NCI-H2196 (cell line): ENCODE data around the gene CPAMD8.
A peak's percentile ranks its signal among the peaks of the same experiment; 100 is the strongest.

Experiments used
- DNase-seq: peaks from one replicate; lab custom pipeline; 2025; ENCODE audit not compliant: unreplicated experiment; lab: John Stamatoyannopoulos, UW

Gene CPAMD8

DNA sequence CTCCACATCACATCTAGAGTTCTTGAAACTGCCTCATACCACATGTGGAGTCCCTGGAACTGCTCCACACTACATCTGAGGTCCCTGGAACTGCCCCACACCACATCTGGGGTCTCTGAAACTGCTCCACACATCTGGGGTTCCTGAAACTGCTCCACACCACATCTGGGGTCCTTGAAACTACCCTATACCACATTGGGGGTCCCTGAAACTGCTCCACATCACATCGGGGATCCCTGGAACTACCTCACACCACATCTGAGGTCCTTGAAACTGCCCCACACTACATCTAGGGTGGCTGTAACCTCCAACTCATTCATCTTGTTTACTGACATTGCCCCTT lies 104.0 kb downstream of the CPAMD8 start:
- no peak for DNase-seq

DNA sequence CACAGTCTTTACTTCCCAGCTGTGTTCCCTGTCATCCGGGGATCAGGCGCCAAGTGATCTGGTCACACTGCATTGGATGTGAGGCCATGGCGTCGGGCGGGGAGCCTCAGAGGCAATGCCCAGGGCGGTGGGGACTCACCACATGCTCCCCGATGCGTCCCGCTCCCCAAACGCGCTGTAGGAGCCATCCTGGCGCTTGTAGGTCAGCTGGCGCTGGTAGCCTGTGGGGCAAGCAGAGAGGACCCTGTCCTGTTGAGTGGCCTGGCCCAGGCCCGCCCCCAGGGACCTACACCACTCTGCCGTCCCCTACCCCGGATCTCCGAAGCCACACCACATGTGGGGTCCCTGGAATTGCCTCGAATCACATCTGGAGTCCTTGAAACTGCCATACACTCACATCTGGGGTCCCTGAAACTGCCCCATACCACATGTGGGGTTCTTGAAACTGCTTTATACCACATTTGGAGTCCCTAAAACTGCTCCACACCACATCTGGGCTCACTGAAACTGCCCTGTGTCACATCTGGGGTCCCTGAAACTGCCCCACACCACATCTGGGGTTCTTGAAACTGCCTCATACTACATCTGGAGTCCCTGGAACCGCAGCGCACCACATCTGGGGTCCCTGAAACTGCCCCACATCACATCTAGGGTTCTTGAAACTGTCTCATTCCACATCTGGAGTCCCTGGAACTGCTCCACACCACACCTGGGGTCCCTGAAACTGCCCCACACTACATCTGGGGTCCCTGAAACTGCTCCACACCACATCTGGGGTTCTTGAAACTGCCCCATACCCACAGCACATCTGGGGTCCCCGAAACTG lies 104.6 kb downstream of the CPAMD8 start:
- DNase-seq: no peak

DNA sequence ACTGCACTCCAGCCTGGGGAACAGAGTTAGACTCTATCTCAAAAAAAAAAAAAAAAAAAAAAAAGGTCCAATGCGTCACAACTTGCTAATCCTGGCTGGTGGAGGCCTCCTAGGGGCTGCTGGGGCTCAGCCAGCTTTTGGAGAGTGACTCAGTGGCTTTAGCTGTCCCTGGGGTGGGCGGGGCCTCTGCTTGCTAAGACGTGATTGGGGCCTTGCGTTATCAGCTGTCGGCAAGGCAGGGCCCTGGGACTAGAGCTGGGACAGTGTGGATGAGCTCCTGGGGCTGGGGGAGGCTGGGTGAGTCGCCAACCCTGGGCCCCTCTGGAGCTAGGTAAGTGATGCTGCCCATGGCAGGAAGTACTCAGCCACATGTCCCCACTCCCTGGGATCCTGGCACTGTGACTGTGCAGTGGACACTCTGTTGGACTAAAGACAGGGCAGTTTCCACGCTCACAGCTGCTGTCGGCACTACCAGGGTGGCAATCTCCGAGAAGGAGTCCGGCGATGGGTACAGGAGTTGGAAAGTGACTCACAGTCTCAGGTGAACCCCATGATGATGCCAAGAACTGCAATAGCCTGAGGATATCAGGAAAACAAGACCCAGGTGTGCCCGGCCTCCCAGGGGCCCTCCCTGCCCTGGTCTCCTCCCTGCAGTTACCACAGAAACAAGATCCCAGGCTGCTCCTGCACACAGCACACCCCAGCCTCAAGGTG lies 105.6 kb downstream of the CPAMD8 start:
- no peak for DNase-seq

GRCh38 chr19:16919496-16919895 lies 107.1 kb downstream of the CPAMD8 start:
- DNase-seq: no peak

DNA sequence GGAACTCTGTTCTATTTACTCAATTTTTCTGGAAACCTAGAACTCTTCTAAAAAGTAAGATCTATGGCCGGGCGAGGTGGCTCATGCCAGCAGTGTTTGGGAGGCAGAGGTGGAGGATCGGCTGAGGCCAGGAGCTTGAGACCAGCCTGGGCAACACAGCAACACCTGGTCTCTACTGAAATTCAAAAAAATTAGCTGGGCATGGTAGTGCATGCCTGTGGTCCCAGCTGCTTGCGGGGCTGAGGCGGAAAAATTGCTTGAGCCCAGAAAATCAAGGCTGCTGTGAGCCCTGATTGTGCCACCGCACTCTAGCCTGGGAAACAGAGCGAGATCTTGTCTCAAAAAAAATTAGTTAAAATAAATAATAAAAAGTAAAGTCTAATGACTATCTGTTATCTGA lies 109.2 kb downstream of the CPAMD8 start:
- no peak for DNase-seq

DNA sequence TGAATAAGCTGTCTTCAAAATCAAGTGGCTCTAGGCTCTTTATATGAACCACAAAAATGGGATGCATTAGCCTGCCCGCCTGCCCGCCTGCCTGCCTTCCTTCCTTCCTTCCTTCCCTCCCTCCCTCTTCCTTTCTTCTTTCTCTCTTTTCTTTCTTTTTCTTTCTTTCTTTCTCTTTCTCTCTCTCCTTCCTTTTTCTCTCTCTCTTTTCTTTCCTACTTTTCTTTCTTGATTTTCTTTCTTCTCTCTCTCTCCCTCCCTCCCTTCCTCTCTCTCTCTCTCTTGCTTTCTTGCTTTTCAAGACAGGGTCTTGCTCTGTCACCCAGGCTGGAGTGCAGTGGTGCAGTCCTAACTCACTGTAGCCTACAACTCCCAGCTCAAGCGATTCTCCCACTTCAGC lies 110.9 kb downstream of the CPAMD8 start:
- no peak for DNase-seq

DNA sequence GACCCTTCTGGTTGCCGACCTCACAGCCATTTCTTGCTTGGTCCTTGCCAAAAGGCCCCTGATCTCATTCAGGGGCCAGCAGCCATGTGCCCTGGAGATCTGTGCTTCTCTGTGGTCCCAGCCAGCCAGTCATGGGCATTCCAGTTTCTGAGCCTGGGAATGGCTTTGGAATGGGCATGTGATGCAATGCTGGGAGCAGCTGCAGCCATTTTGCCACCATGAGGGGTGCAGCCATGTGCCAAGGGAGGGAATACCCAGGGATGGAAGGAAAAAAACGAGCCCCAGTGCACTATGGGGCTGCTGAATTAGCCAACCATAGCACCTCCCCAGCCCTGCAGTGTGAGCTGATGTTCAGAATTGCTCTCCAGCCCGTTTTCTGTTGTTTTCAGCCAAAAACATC lies 111.5 kb downstream of the CPAMD8 start:
- DNase-seq: no peak

DNA sequence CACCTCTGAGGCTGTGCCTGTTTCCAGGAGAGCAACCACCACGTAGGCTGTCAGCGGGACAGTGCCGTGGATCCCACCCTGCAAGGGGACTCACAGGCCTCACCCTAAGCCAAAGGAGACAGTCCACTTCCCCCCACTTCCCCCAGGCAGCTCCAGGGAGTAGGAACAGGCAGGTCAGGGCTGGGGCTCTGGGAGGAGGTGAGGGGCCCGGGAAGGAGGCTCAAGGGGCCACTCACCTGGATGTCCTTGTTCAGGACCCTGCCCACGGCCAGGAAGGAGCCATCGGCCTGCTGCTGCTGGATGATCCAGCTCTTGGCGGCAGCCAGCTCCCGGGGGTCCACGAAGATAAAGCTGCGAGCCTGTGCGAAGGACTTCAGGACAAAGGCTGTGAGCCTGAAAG lies 112.2 kb downstream of the CPAMD8 start:
- no peak for DNase-seq

DNA sequence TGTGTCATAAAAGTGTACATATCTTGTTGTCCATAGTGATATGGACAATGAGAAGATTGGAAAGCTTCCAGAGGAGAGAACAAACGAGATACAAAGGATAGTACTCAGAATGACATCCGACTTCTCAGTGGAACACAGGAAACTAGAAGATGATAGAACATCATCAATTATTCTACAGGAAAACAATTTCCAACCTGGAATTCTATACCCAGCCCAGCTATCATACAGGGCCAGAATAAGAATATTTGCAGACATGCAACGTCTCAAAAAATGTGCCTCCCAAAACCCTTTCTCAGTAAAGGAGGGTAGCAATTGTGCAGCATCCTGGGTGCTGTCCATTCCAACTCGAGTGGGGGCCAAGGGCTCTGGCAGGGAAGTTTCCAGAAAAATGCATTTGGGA lies 113.8 kb downstream of the CPAMD8 start:
- no peak for DNase-seq

- DNase-seq: no peak
Observed at GRCh38 chr19:16911046-16911445, 115.6 kb downstream of the CPAMD8 start.

GRCh38 chr19:16908759-16909158 lies 117.9 kb downstream of the CPAMD8 start:
- DNase-seq: no peak

DNA sequence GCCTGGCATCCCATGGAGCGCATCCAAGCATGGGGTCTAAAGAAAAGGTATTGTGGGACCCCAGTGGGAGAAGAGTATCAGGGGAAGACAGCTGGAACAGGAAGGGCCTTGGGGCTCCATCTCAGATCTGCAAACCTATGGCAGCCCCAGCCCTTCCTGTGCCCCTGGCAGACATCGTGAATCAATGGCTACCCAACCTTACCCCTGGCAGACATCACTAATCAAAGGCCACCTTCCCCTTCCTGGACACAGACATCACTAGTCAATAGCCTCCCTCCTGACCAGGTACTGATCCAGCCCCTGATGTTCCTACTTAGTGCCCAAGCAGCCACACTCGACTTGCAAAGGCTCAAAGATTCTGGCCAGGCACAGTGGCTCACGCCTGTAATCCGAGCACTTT lies 122.0 kb downstream of the CPAMD8 start:
- DNase-seq: no peak

GRCh38 chr19:16903347-16903746 lies 123.3 kb downstream of the CPAMD8 start:
- DNase-seq: no peak

- DNase-seq: no peak
Observed at GRCh38 chr19:16902545-16902944, 124.1 kb downstream of the CPAMD8 start.

DNA sequence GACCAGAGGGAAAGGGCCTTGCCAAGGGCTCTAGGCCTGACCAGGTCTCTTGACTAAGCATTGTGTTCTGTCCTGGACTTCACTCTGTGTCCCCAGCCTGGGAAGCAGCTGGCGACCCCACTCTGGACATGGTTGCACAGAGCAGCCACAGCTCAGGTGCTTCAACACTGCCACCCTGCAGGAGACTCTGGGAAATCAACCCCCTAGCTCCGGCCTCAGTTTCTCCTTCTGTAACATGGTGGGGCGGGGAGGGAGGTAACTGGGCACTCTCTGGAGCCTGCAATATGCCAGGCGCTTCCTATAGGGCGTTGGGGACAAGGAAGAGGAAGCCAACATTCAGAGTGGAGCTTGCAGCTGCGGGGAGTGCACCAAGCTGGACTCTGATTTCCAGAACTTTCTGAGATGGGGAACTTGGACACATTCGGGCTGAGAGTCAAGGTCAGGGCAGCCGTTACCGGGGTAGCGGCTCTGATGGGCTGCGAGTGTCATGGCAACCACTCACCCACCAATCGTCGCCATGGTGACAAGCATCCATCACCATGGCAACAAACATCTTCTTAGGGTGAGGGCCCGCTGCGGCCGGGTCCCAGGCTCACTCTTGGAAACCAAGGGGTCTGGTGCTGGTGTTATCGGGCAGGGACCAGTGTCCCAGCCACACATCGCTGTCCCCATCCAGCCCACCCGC lies 125.0 kb downstream of the CPAMD8 start:
- DNase-seq: peak; percentile 8

GRCh38 chr19:16899566-16900075 lies 127.0 kb downstream of the CPAMD8 start:
- DNase-seq: no peak

DNA sequence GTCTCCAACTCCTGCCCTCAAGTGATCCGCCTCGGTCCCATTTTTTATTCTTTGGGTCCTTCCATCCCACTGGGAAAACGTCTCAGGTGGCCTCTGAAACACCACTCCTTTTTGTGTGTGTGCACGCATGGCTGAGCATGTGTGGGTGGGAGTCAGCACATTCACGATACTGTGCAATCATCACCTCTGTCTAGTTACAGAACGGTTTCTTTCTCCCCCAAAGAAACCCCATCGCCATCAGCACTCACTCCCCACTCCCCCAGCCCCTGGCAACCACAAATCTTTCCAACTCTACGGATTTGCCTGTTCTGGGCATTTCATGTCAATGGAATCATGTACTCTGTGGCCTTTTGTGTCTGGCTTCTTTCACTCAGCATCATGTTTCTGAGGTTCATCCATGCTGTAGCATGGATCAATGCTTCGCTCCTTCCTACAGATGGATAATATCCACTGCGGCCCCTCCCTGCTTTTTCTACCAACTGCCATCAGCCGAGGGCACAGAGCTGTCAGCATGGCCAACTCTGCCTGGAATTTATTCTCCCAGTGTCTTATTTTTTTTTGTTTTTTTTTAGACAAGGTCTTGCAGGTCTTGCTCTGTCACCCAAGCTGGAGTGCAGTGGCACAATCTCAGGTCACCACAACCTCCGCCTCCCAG lies 128.1 kb downstream of the CPAMD8 start:
- no peak for DNase-seq

DNA sequence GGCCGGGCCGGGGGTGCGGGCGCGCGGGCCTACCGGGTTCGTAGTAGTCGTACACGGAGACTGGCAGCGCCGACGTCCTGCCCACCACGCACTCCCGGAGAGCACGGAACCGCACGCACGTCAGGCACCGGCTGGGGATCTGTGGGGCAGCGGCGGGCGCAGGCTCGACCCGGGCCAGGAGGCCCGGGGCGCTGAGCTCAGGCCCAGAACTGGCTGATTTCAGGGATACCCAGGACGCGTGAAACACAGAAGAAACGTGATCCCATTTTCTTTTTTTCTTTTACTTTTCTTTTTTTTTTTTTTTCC lies 128.8 kb downstream of the CPAMD8 start:
- no peak for DNase-seq

DNA sequence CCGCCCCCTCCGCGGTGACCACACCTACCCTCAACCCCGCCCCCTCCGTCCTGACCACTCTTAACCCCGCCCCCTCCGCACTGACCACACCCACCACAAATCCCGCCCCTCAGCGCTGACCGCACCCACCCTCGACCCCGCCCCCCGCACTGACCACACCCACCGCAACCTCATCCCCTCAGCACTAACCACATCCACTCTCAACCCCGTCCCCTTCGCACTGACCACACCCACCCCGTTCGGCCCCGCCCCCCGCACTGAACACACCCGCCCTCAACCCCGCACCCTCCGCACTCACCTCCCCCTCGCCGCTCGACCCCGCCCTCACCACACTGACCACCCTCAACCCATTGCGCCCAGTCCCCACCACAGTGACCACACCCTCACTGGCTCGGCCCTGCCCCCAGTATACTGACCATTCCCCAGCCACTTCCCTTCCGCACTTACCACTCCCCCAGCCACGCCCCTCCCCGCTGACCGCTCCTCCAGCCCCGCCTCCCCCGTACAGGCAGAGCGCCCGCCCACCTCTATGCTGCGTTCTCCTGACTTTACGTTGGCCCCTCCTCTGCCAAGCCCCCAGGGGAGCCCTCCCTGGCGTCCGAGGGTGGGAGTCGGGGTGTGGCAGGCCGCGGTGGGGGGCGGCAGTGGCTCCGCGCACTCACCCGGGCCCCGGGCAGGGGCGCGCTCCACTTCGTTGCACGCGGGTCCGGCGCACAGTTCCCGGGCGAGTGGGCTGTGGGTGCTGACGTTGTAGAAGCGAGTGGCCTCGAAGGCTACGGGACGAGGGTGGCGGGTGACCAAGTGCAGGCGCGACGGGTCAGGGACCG lies 129.4 kb downstream of the CPAMD8 start:
- DNase-seq: peak; percentile 92

DNA sequence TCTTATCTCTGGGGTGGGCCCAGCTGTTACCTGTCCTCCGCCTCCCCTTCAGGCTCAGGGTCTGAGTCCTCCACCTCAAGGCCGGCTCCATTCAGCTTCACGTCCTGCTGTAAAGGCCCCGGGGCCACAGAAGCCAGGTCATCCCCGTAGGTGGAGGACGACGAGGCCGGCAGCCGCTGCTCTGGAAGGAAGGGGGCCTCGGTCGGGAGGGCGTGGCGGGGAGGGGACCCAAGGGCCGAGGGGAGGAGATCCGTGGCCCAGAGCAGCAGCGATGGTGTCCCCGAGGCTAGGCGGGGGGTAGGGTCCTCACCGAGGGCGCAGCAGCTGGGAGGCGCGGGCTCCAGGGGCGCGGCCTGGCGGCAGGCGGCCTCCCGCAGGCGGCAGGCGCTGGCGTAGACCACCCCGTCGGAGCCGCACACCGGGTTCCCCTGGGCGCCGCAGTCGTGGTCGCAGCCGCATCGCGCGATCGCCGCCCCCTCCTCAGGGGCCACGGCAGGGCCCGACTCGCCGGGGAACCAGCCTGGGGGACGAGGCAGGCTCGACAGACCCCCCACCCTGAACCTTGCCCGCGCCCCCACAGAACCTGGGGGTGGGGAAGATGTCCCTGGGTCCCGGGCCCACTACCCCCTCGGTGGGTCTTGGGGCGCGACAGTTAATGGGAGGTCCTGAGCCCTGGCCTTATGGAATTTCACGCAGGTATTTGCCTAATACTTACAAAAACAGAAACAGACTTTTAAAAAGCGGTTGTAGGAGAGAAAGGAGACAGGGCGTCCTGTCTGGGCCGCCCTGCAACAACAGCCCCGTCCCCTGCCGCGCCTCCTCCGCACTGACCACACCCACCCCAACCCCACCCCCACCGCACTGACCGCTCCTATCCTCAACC lies 130.2 kb downstream of the CPAMD8 start:
- DNase-seq: no peak
